ENCODE data around the gene DNAAF9. TPM values are rescaled to one million over a fixed set of nuclear protein-coding genes. Genes with fewer than 3 reads are reported as not detected.

The DNAAF9 gene
- total RNA-seq (1 to 10 TPM; 4.8 to 5.1 TPM), polyA plus RNA-seq (1 to 10 TPM in 2 of 3 donors, under 1 TPM in 1; 0.62 to 1.4 (median 1.0) TPM), total RNA-seq (3.4 to 28.0 (median 17.5) reads per million in 6 experiments)

- Mint-ChIP-seq H3K36me3 (no peaks in the 10 kb centered on the region), H3K27ac (peak within 1 kb of the TSS; percentile 85 to 98 (median 97)), H3K4me3 (peak within 1 kb of the TSS; percentile 96 to 100 (median 98)), H3K27me3 (no peaks in the 10 kb centered on the region), H3K4me1 (peaks cover 15 to 37% (median 32%) of the 10 kb centered on the region in 4 donors), H3K9me3 (no peaks in the 10 kb centered on the region)
- DNase-seq (peak in 9 of 10 donors; percentile 29 to 83 (median 65)), ATAC-seq (peak; percentile 65 to 74)
- POLR2A ChIA-PET, result interaction anchor here (1.8 kb wide), 1 partner anchor 184 kb away, joined by 5 read pairs; no protein-coding TSS in a partner anchor
Observed at GRCh38 chr20:3407040-3407770, at the start of gene DNAAF9. TSS of gene DNAAF9 (minus strand) at chr20:3407669. CDS start at chr20:3407557, 112 bp downstream.

GRCh38 chr20:3456648-3457047 lies 49.2 kb upstream of the DNAAF9 start:
- Mint-ChIP-seq H3K9me3 (no peaks in the 10 kb centered on the region), H3K4me1 (peaks cover 0 to 3% (median 0%) of the 10 kb centered on the region in 4 donors), H3K4me3 (no peak overlapping the region), H3K27ac (peak overlapping the region in 1 of 10 donors; percentile 31), H3K36me3 (no peaks in the 10 kb centered on the region), H3K27me3 (peaks cover 0 to 16% (median 5%) of the 10 kb centered on the region in 5 donors)
- POLR2A ChIA-PET, result no interaction called here
- DNase-seq (no peak), ATAC-seq (no peak)

- Mint-ChIP-seq H3K27me3 (peaks cover 3 to 16% (median 5%) of the 10 kb centered on the region in 5 donors), H3K4me1 (peaks cover 0 to 2% (median 0%) of the 10 kb centered on the region in 4 donors), H3K36me3 (no peaks in the 10 kb centered on the region), H3K9me3 (no peaks in the 10 kb centered on the region), H3K27ac (no peak overlapping the region), H3K4me3 (no peak overlapping the region)
- POLR2A ChIA-PET, result no interaction called here
- DNase-seq (no peak), ATAC-seq (no peak)
Observed at GRCh38 chr20:3454831-3455230, 47.4 kb upstream of the DNAAF9 start.

- Mint-ChIP-seq H3K9me3 (no peaks in the 10 kb centered on the region), H3K27me3 (peaks cover 1 to 13% (median 5%) of the 10 kb centered on the region in 5 donors), H3K4me1 (peaks cover 0 to 2% (median 0%) of the 10 kb centered on the region in 4 donors), H3K27ac (no peak overlapping the region), H3K4me3 (no peak overlapping the region), H3K36me3 (no peaks in the 10 kb centered on the region)
- DNase-seq (no peak), ATAC-seq (no peak)
- POLR2A ChIA-PET, result no interaction called here
Observed at GRCh38 chr20:3452690-3453089, 45.2 kb upstream of the DNAAF9 start.

- Mint-ChIP-seq H3K9me3 (no peaks in the 10 kb centered on the region), H3K4me3 (no peak overlapping the region), H3K27ac (no peak overlapping the region), H3K4me1 (peaks cover 0 to 4% (median 0%) of the 10 kb centered on the region in 4 donors), H3K27me3 (peaks cover 1 to 9% (median 5%) of the 10 kb centered on the region in 5 donors), H3K36me3 (no peaks in the 10 kb centered on the region)
- ATAC-seq, result no peak
- no peak for DNase-seq
- POLR2A ChIA-PET, result no interaction called here
Observed at GRCh38 chr20:3452136-3452535, 44.7 kb upstream of the DNAAF9 start.

GRCh38 chr20:3449319-3449718 lies 41.9 kb upstream of the DNAAF9 start:
- DNase-seq (no peak), ATAC-seq (no peak)
- Mint-ChIP-seq H3K27me3 (peaks cover under 1 to 7% (median 3%) of the 10 kb centered on the region in 5 donors), H3K4me3 (no peak overlapping the region), H3K9me3 (no peaks in the 10 kb centered on the region), H3K36me3 (no peaks in the 10 kb centered on the region), H3K27ac (no peak overlapping the region), H3K4me1 (peaks cover 0 to 3% (median 0%) of the 10 kb centered on the region in 4 donors)
- POLR2A ChIA-PET, result no interaction called here

- peaks cover 0 to 7% (median 2%) of the 10 kb centered on the region in 5 donors for H3K27me3 Mint-ChIP-seq
- POLR2A ChIA-PET, result no interaction called here
- no peaks in the 10 kb centered on the region for H3K9me3 Mint-ChIP-seq
- no peak overlapping the region for H3K27ac Mint-ChIP-seq
- peaks cover 0 to 3% (median 0%) of the 10 kb centered on the region in 4 donors for H3K4me1 Mint-ChIP-seq
- ATAC-seq (no peak), DNase-seq (no peak)
- H3K36me3 Mint-ChIP-seq, result no peaks in the 10 kb centered on the region
- H3K4me3 Mint-ChIP-seq, result no peak overlapping the region
Observed at GRCh38 chr20:3447321-3447720, 39.9 kb upstream of the DNAAF9 start.

GRCh38 chr20:3446779-3447178 lies 39.3 kb upstream of the DNAAF9 start:
- DNase-seq, result no peak
- Mint-ChIP-seq H3K4me1 (peaks cover 0 to 3% (median 0%) of the 10 kb centered on the region in 4 donors), H3K27me3 (peaks cover 0 to 7% (median 2%) of the 10 kb centered on the region in 5 donors), H3K9me3 (no peaks in the 10 kb centered on the region), H3K36me3 (no peaks in the 10 kb centered on the region), H3K4me3 (no peak overlapping the region), H3K27ac (peak overlapping the region in 1 of 10 donors; percentile 9)
- no peak for ATAC-seq
- POLR2A ChIA-PET, result no interaction called here

GRCh38 chr20:3436864-3437574 lies 29.6 kb upstream of the DNAAF9 start:
- H3K27me3 Mint-ChIP-seq, result peaks cover 3 to 9% (median 4%) of the 10 kb centered on the region in 5 donors
- H3K36me3 Mint-ChIP-seq, result no peaks in the 10 kb centered on the region
- H3K27ac Mint-ChIP-seq, result no peak overlapping the region
- ATAC-seq (no peak), DNase-seq (no peak)
- POLR2A ChIA-PET, result no interaction called here
- H3K4me3 Mint-ChIP-seq, result no peak overlapping the region
- H3K4me1 Mint-ChIP-seq, result peaks cover 0 to 2% (median 0%) of the 10 kb centered on the region in 4 donors
- no peaks in the 10 kb centered on the region for H3K9me3 Mint-ChIP-seq

- peaks cover 0 to 12% (median 0%) of the 10 kb centered on the region in 4 donors for H3K4me1 Mint-ChIP-seq
- POLR2A ChIA-PET, result no interaction called here
- H3K27ac Mint-ChIP-seq, result no peak overlapping the region
- peaks cover 0 to 25% (median 11%) of the 10 kb centered on the region in 5 donors for H3K27me3 Mint-ChIP-seq
- H3K36me3 Mint-ChIP-seq, result no peaks in the 10 kb centered on the region
- DNase-seq, result no peak
- ATAC-seq, result no peak
- no peak overlapping the region for H3K4me3 Mint-ChIP-seq
- H3K9me3 Mint-ChIP-seq, result no peaks in the 10 kb centered on the region
Observed at GRCh38 chr20:3434232-3434631, 26.8 kb upstream of the DNAAF9 start.

GRCh38 chr20:3433744-3434143 lies 26.3 kb upstream of the DNAAF9 start:
- DNase-seq (no peak), ATAC-seq (no peak)
- POLR2A ChIA-PET, result no interaction called here
- no peak overlapping the region for H3K4me3 Mint-ChIP-seq
- no peaks in the 10 kb centered on the region for H3K9me3 Mint-ChIP-seq
- H3K4me1 Mint-ChIP-seq, result peaks cover 0 to 12% (median 0%) of the 10 kb centered on the region in 4 donors
- no peaks in the 10 kb centered on the region for H3K36me3 Mint-ChIP-seq
- H3K27ac Mint-ChIP-seq, result no peak overlapping the region
- peaks cover 0 to 28% (median 12%) of the 10 kb centered on the region in 5 donors for H3K27me3 Mint-ChIP-seq

- H3K27me3 Mint-ChIP-seq, result peaks cover 0 to 28% (median 13%) of the 10 kb centered on the region in 5 donors
- POLR2A ChIA-PET, result no interaction called here
- no peaks in the 10 kb centered on the region for H3K9me3 Mint-ChIP-seq
- H3K4me3 Mint-ChIP-seq, result no peak overlapping the region
- H3K36me3 Mint-ChIP-seq, result no peaks in the 10 kb centered on the region
- H3K27ac Mint-ChIP-seq, result no peak overlapping the region
- ATAC-seq (no peak), DNase-seq (no peak)
- H3K4me1 Mint-ChIP-seq, result peaks cover 0 to 12% (median 0%) of the 10 kb centered on the region in 4 donors
Observed at GRCh38 chr20:3432844-3433243, 25.4 kb upstream of the DNAAF9 start.

- peaks cover 0 to 28% (median 13%) of the 10 kb centered on the region in 5 donors for H3K27me3 Mint-ChIP-seq
- no peaks in the 10 kb centered on the region for H3K36me3 Mint-ChIP-seq
- H3K4me3 Mint-ChIP-seq, result no peak overlapping the region
- peaks cover 0 to 12% (median 0%) of the 10 kb centered on the region in 4 donors for H3K4me1 Mint-ChIP-seq
- H3K9me3 Mint-ChIP-seq, result no peaks in the 10 kb centered on the region
- no peak for DNase-seq
- H3K27ac Mint-ChIP-seq, result no peak overlapping the region
- POLR2A ChIA-PET, result no interaction called here
- ATAC-seq, result no peak
Observed at GRCh38 chr20:3431109-3431508, 23.6 kb upstream of the DNAAF9 start.
